ENCODE results near the gene OR2L13.

Gene OR2L13

GRCh38 chr1:248140846-248141245 is 45.9 kb downstream of the OR2L13 start:
- H3K4me3 ChIP-seq, result no peak overlapping the region
- no peak for DNase-seq (ENCODE audit: low spot score in 2 of 2)
- no peaks in the 10 kb centered on the region for H3K27me3 ChIP-seq (ENCODE audit: low read depth)
- H3K36me3 ChIP-seq (replicated peaks), result no peaks in the 10 kb centered on the region
- no peaks in the 10 kb centered on the region for H3K4me1 ChIP-seq
- no peaks in the 10 kb centered on the region for H3K9me3 ChIP-seq
- in situ Hi-C loops (cut with MboI; ENCODE audit: low sequenced_read_pairs), result no loop called here

- no peaks in the 10 kb centered on the region for H3K27me3 ChIP-seq (ENCODE audit: low read depth)
- H3K36me3 ChIP-seq (replicated peaks), result no peaks in the 10 kb centered on the region
- no peak for DNase-seq (ENCODE audit: low spot score in 2 of 2)
- no peaks in the 10 kb centered on the region for H3K9me3 ChIP-seq
- no peaks in the 10 kb centered on the region for H3K4me1 ChIP-seq
- in situ Hi-C loops (cut with MboI; ENCODE audit: low sequenced_read_pairs), result no loop called here
- H3K4me3 ChIP-seq, result no peak overlapping the region
Measured at GRCh38 chr1:248143311-248143710, 48.3 kb downstream of the OR2L13 start.

- DNase-seq (ENCODE audit: low spot score in 2 of 2), result no peak
- Histone ChIP-seq H3K4me3 (no peak within 1 kb of the TSS), H3K9me3 (no peaks in the 10 kb centered on the region), H3K36me3 (replicated peaks) (no peaks in the 10 kb centered on the region), H3K4me1 (no peaks in the 10 kb centered on the region), H3K27me3 (ENCODE audit: low read depth) (no peaks in the 10 kb centered on the region)
- in situ Hi-C loops (cut with MboI; ENCODE audit: low sequenced_read_pairs), result no loop called here
Measured at GRCh38 chr1:248144513-248145198, 49.7 kb downstream of the OR2L13 start, which contains the start of gene OR2M5. Gene OR2M5 (plus strand): TSS chr1:248145148. CDS start chr1:248145148, 0 bp downstream.

Measured in HAP-1 (cell line).